AG04450 (cell line): ENCODE data around the gene CMTM6. TPM values are rescaled to one million over a fixed set of nuclear protein-coding genes. Genes with fewer than 3 reads are reported as not detected.

Source experiments
- CTCF ChIA-PET: fragments of 300-600, 350-600 bp; formaldehyde crosslinking; extraction: SDS; loops from one replicate; lab custom pipeline; 2022; ENCODE audit warnings: antibody characterized with exemption, inconsistent platforms; lab: Charles Lee
- POLR2A ChIA-PET: fragments of 350-600 bp; formaldehyde crosslinking; extraction: SDS; loops from one replicate; lab custom pipeline; 2021; ENCODE audit warnings: antibody characterized with exemption, inconsistent platforms; lab: Yijun Ruan, JAX
- DNase-seq: peaks from one replicate; pipeline ENCODE4 v3.0.0-alpha.2; 2011; ENCODE audit warnings: low read depth, low spot score
- H3K27ac ChIP-seq: one replicate; pipeline ENCODE4 v1.5.1; 2012; ENCODE audit warnings: low read depth, low read length, control low read depth
- H3K27me3 ChIP-seq: one replicate; pipeline ENCODE4 v1.6.0; 2012; ENCODE audit warnings: low read length; ENCODE audit not compliant: control insufficient read depth, insufficient read depth
- H3K4me3 ChIP-seq: 2 replicates; pipeline ENCODE4 v1.5.1; 2011; ENCODE audit warnings: mild to moderate bottlenecking, low read depth, low read length, control low read depth
- H3K9me3 ChIP-seq: 2 replicates; pipeline ENCODE4 v1.5.1; 2012; ENCODE audit warnings: low read length; ENCODE audit not compliant: control insufficient read depth, insufficient read depth
- CTCF ChIP-seq: IDR thresholded peaks from 2 replicates; pipeline ENCODE4 v1.5.1; 2011; ENCODE audit warnings: low read depth, low read length, control low read depth, inconsistent platforms
- polyA plus RNA-seq: library from polyadenylated mRNA; depleted of rRNA; stranded (reverse); fragments of >200 nt; gene quantifications from 2 replicates; pipeline ENCODE4 v1.2.3, GENCODE V29; 2011

Gene CMTM6
- polyA plus RNA-seq, 1 experiment, result 76.3 TPM

- Histone ChIP-seq H3K27ac (no peak overlapping the region), H3K4me3 (no peak overlapping the region), H3K9me3 (no peaks in the 10 kb centered on the region), H3K27me3 (no peaks in the 10 kb centered on the region)
- ChIA-PET CTCF (no interaction called here), POLR2A (no interaction called here)
- no peak for DNase-seq
- TF ChIP-seq CTCF, result no peak
Observed at GRCh38 chr3:32435911-32436815, 66.5 kb downstream of the CMTM6 start.

- CTCF ChIA-PET, result interaction anchor here (0.5 kb wide), 1 partner anchor 989 kb away, joined by 4 read pairs; no protein-coding TSS in a partner anchor
- TF ChIP-seq CTCF, result no peak
Observed at GRCh38 chr3:32434206-32434605, 68.4 kb downstream of the CMTM6 start.

GRCh38 chr3:32432711-32433530, 69.7 kb downstream of the CMTM6 start:
- TF ChIP-seq CTCF, result no peak
- no peak overlapping the region for H3K27ac ChIP-seq
- H3K4me3 ChIP-seq, result no peak overlapping the region
- no peaks in the 10 kb centered on the region for H3K27me3 ChIP-seq
- H3K9me3 ChIP-seq, result no peaks in the 10 kb centered on the region
- POLR2A ChIA-PET, result no interaction called here
- DNase-seq, result no peak
- CTCF ChIA-PET, result interaction anchor here (0.6 kb wide), 1 partner anchor 58 kb away, joined by 3 read pairs; no protein-coding TSS in a partner anchor

More at GRCh38 chr3:32434206-32434605, 68.4 kb downstream of the CMTM6 start:
- POLR2A ChIA-PET, result interaction anchor here (0.6 kb wide), 1 partner anchor 22 kb away, joined by 3 read pairs; no protein-coding TSS in a partner anchor
- no peak overlapping the region for H3K4me3 ChIP-seq
- H3K9me3 ChIP-seq, result no peaks in the 10 kb centered on the region
- DNase-seq, result no peak
- no peaks in the 10 kb centered on the region for H3K27me3 ChIP-seq
- no peak overlapping the region for H3K27ac ChIP-seq

- Histone ChIP-seq H3K9me3 (no peaks in the 10 kb centered on the region), H3K27me3 (no peaks in the 10 kb centered on the region), H3K4me3 (no peak overlapping the region), H3K27ac (no peak overlapping the region)
- TF ChIP-seq CTCF, result no peak
- ChIA-PET CTCF (interaction anchor here (0.6 kb wide), 1 partner anchor 58 kb away, joined by 3 read pairs; no protein-coding TSS in a partner anchor), POLR2A (no interaction called here)
- DNase-seq, result no peak
Observed at GRCh38 chr3:32432045-32432710, 70.5 kb downstream of the CMTM6 start.
